ENCODE data around the gene LZTR1. TPM values are rescaled to one million over a fixed set of nuclear protein-coding genes. Genes with fewer than 3 reads are reported as not detected.
A peak's percentile ranks its signal among the peaks of the same experiment; 100 is the strongest.

Gene LZTR1
- total RNA-seq, 1 experiment from 2014 or later = 40.2 TPM

GRCh38 chr22:20973634-20974286 is 8.3 kb upstream of the LZTR1 start:
- no peaks in the 10 kb centered on the region for H3K4me1 ChIP-seq (ENCODE audit: control insufficient read depth, insufficient read depth, low read length)
- H3K27ac ChIP-seq (ENCODE audit: low read length) = no peak overlapping the region
- no peaks in the 10 kb centered on the region for H3K36me3 ChIP-seq (ENCODE audit: control insufficient read depth, insufficient read depth, low read length)
- BruUV-seq (replicated peaks) = no TSS peak
- intact Hi-C loops (cut with micrococcal nuclease; ENCODE audit: unreplicated experiment) = no loop called here
- ATAC-seq (peak; percentile 37; the same call in 1 of the 2 replicates), DNase-seq (ENCODE audit: low read depth, low spot score) (no peak)
- H3K4me3 ChIP-seq (ENCODE audit: low read depth in 2 of 2, low read length in 2 of 2) = no peak overlapping the region
- POLR2A ChIA-PET = no interaction called here
- no peaks in the 10 kb centered on the region for H3K27me3 ChIP-seq (ENCODE audit: control insufficient read depth, insufficient read depth, low read length)
- in situ Hi-C loops (cut with HindIII; ENCODE audit: low pct_unique_long_range_greater_than_20kb, low sequenced_read_pairs) = no loop called here
- CTCF ChIA-PET = no interaction called here
- no peaks in the 10 kb centered on the region for H3K9me3 ChIP-seq (ENCODE audit: control insufficient read depth, insufficient read depth, low read depth, low read length)
- TF ChIP-seq REST (IDR thresholded peaks at IDR 0.05; ENCODE audit: insufficient read depth in 1 of 2, low read depth in 2 of 2, low read length in 1 of 2) (no peak), POLR2AphosphoS5 (IDR thresholded peaks at IDR 0.05; ENCODE audit: low read depth, low read length) (no peak)

- H3K36me3 ChIP-seq (ENCODE audit: control insufficient read depth, insufficient read depth, low read length) = no peaks in the 10 kb centered on the region
- ChIA-PET POLR2A (no interaction called here), CTCF (no interaction called here)
- intact Hi-C loops (cut with micrococcal nuclease; ENCODE audit: unreplicated experiment) = no loop called here
- no peak overlapping the region for H3K4me3 ChIP-seq (ENCODE audit: low read depth in 2 of 2, low read length in 2 of 2)
- no peak overlapping the region for H3K27ac ChIP-seq (ENCODE audit: low read length)
- no peaks in the 10 kb centered on the region for H3K9me3 ChIP-seq (ENCODE audit: control insufficient read depth, insufficient read depth, low read depth, low read length)
- in situ Hi-C loops (cut with HindIII; ENCODE audit: low pct_unique_long_range_greater_than_20kb, low sequenced_read_pairs) = no loop called here
- TF ChIP-seq SIN3A (IDR thresholded peaks at IDR 0.05; ENCODE audit: borderline replicate concordance, insufficient read depth, low read depth, low read length) = no peak
- TF ChIP-seq TCF7L2 (IDR thresholded peaks at IDR 0.05; ENCODE audit: low read depth, low read length) = no peak
- TF ChIP-seq CTCF (IDR thresholded peaks at IDR 0.05) = no peak
- TF ChIP-seq REST (IDR thresholded peaks at IDR 0.05; ENCODE audit: insufficient read depth in 1 of 2, low read depth in 2 of 2, low read length in 1 of 2) = no peak
- no peak for TF ChIP-seq POLR2AphosphoS5 (IDR thresholded peaks at IDR 0.05; ENCODE audit: low read depth, low read length)
- H3K4me1 ChIP-seq (ENCODE audit: control insufficient read depth, insufficient read depth, low read length) = no peaks in the 10 kb centered on the region
- no peaks in the 10 kb centered on the region for H3K27me3 ChIP-seq (ENCODE audit: control insufficient read depth, insufficient read depth, low read length)
- no peak for ATAC-seq
- no peak for DNase-seq (ENCODE audit: low read depth, low spot score)
- BruUV-seq (replicated peaks) = no TSS peak
Observed at GRCh38 chr22:20974336-20974955, 7.7 kb upstream of the LZTR1 start.

Measured in Panc1 (cell line).